Kidney epithelial cell (primary cell): ENCODE measurements around the gene AKT2. TPM values are rescaled to one million over a fixed set of nuclear protein-coding genes. Genes with fewer than 3 reads are reported as not detected.

Experiments
- DNase-seq: peaks from one replicate; pipeline ENCODE4 v3.0.0-alpha.2; 2010; ENCODE audit warnings: low read depth
- H3K27me3 ChIP-seq: 2 replicates; pipeline ENCODE4 v1.6.0; 2011; ENCODE audit warnings: low read length; ENCODE audit not compliant: control insufficient read depth, insufficient read depth
- H3K36me3 ChIP-seq: 2 replicates; pipeline ENCODE4 v1.5.1; 2011; ENCODE audit warnings: low read length; ENCODE audit not compliant: control insufficient read depth, insufficient read depth
- H3K4me3 ChIP-seq: 2 replicates; pipeline ENCODE4 v1.5.1; 2011; ENCODE audit warnings: low read depth, mild to moderate bottlenecking, control low read depth, low read length
- CTCF ChIP-seq: IDR thresholded peaks from 2 replicates; pipeline ENCODE4 v1.5.1; 2011; ENCODE audit warnings: mild to moderate bottlenecking, moderate library complexity, low read length, control low read depth, inconsistent platforms; ENCODE audit not compliant: insufficient read depth, poor library complexity, severe bottlenecking
- total RNA-seq: library from RNA; depleted of rRNA; stranded (reverse); fragments of >200 nt; gene quantifications from 2 replicates; pipeline ENCODE4 v1.2.3, GENCODE V29; 2015

Gene AKT2
- total RNA-seq, 1 donor from 2014 or later = 73.5 TPM

- Histone ChIP-seq H3K27me3 (no peaks in the 10 kb centered on the region), H3K4me3 (no peak overlapping the region), H3K36me3 (no peaks in the 10 kb centered on the region)
- DNase-seq = no peak
- no peak for TF ChIP-seq CTCF
Measured at GRCh38 chr19:40193587-40193849, 91.6 kb downstream of the AKT2 start.

- Histone ChIP-seq H3K36me3 (no peaks in the 10 kb centered on the region), H3K27me3 (no peaks in the 10 kb centered on the region), H3K4me3 (no peak overlapping the region)
- no peak for DNase-seq
- TF ChIP-seq CTCF = no peak
Measured at GRCh38 chr19:40192758-40193586, 92.2 kb downstream of the AKT2 start.

- H3K27me3 ChIP-seq = no peaks in the 10 kb centered on the region
- H3K4me3 ChIP-seq = peak overlapping the region; percentile 72
- peak; percentile 11 for TF ChIP-seq CTCF
- no peaks in the 10 kb centered on the region for H3K36me3 ChIP-seq
- no peak for DNase-seq
Measured at GRCh38 chr19:40191836-40192646, 93.1 kb downstream of the AKT2 start.

- H3K4me3 ChIP-seq = peak within 1 kb of the TSS; percentile 72
- no peak for DNase-seq
- H3K27me3 ChIP-seq = no peaks in the 10 kb centered on the region
- H3K36me3 ChIP-seq = no peaks in the 10 kb centered on the region
- TF ChIP-seq CTCF = no peak
Measured at GRCh38 chr19:40190891-40191835, 94.0 kb downstream of the AKT2 start, which contains the start of gene MAP3K10. MAP3K10 (plus strand) TSS chr19:40191426; CDS start chr19:40192032, 606 bp downstream.

GRCh38 chr19:40184273-40184672 lies 100.9 kb downstream of the AKT2 start:
- no peaks in the 10 kb centered on the region for H3K36me3 ChIP-seq
- no peak for TF ChIP-seq CTCF
- no peak for DNase-seq
- H3K4me3 ChIP-seq = no peak overlapping the region
- no peaks in the 10 kb centered on the region for H3K27me3 ChIP-seq

Other genes starting within 250 kb of the AKT2 start
- 4.1 and 12.4 TPM in 2 replicates for gene ZNF780B, start 229.1 kb downstream of the AKT2 start, total RNA-seq
- 11.2 and 18.6 TPM in 2 replicates for gene ZNF780A, start 194.4 kb downstream of the AKT2 start, total RNA-seq
- 13.8 and 16.8 TPM in 2 replicates for gene MAP3K10, start 93.9 kb downstream of the AKT2 start, total RNA-seq
- gene TTC9B, start 67.0 kb downstream of the AKT2 start, total RNA-seq = not detected in 2 replicates
- 0.17 and 1.3 TPM in 2 replicates for gene CCNP, start 58.7 kb downstream of the AKT2 start, total RNA-seq
- gene C19orf47, start 63.1 kb upstream of the AKT2 start, total RNA-seq = 5.4 and 10.4 TPM in 2 replicates
- gene PLD3, start 63.4 kb upstream of the AKT2 start, total RNA-seq = 350 and 417 TPM in 2 replicates
- gene HIPK4, start 104.8 kb upstream of the AKT2 start, total RNA-seq = 0.55 TPM in 1 of 2 replicates, not detected in the other
- gene PRX, start 128.0 kb upstream of the AKT2 start, total RNA-seq = 2.5 and 2.7 TPM in 2 replicates
- gene SERTAD1, start 140.6 kb upstream of the AKT2 start, total RNA-seq = 12.3 and 13.6 TPM in 2 replicates
- 11.4 and 12.9 TPM in 2 replicates for gene SERTAD3, start 159.0 kb upstream of the AKT2 start, total RNA-seq
- 86.1 and 91.1 TPM in 2 replicates for gene BLVRB, start 180.4 kb upstream of the AKT2 start, total RNA-seq
- 0.96 and 2.4 TPM in 2 replicates for gene SPTBN4, start 181.7 kb upstream of the AKT2 start, total RNA-seq